Endothelial cell of umbilical vein (primary cell): ENCODE measurements around the gene FBXL22. TPM values are rescaled to one million over a fixed set of nuclear protein-coding genes. Genes with fewer than 3 reads are reported as not detected.

Experiments
- BruUV-seq: library from RNA; stranded (reverse); fragments of 400-500 nt; replicated peaks from 2 replicates; lab custom pipeline; 2021; lab: Mats Ljungman, UMichigan
- CTCF ChIA-PET: fragments of 300-600, 350-600 bp; sonication (Branson Sonifier 250); formaldehyde crosslinking; loops from one replicate; lab custom pipeline; 2021; ENCODE audit warnings: antibody characterized with exemption, inconsistent platforms; lab: Charles Lee
- POLR2A ChIA-PET: fragments of 300-600, 350-600 bp; sonication (Branson Sonifier 250); formaldehyde crosslinking; loops from one replicate; lab custom pipeline; 2021; ENCODE audit warnings: antibody characterized with exemption, inconsistent platforms; lab: Charles Lee
- DNase-seq: peaks from one replicate; pipeline ENCODE4 v3.0.0-alpha.2; 2011; ENCODE audit warnings: low read depth, low spot score
- FAIRE-seq: peaks from 2 replicates; lab custom pipeline; 2011; peaks lifted over from hg19 to GRCh38; lab: Jason Lieb, UNC
- H2AFZ ChIP-seq: 2 replicates; pipeline ENCODE4 v1.6.0; 2012; ENCODE audit warnings: low read depth, low read length, control low read depth, inconsistent platforms
- H3K27ac ChIP-seq: 2 replicates; pipeline ENCODE4 v1.5.1; 2011; ENCODE audit warnings: low read depth, mild to moderate bottlenecking, control low read depth, low read length, moderate library complexity; ENCODE audit not compliant: insufficient read depth
- H3K27me3 ChIP-seq, 2 experiments: 2 replicates each; pipeline versions ENCODE4 v1.6.0 to v1.6.1; 2011; ENCODE audit warnings: low read length in 2 of 2, mixed read lengths in 1 of 2; ENCODE audit not compliant: control insufficient read depth in 2 of 2, insufficient read depth in 2 of 2
- H3K36me3 ChIP-seq, 2 experiments: 2 replicates in 1 of 2; 3 replicates in 1 of 2; pipeline ENCODE4 v1.5.1; 2011; ENCODE audit warnings: low read length in 2 of 2, mild to moderate bottlenecking in 1 of 2, moderate library complexity in 1 of 2; ENCODE audit not compliant: control insufficient read depth in 2 of 2, insufficient read depth in 2 of 2; ENCODE audit errors: extremely low read depth in 1 of 2
- H3K4me1 ChIP-seq: 3 replicates; pipeline ENCODE4 v1.5.1; 2011; ENCODE audit warnings: mild to moderate bottlenecking, low read length; ENCODE audit not compliant: control insufficient read depth, insufficient read depth; ENCODE audit errors: extremely low read depth
- H3K4me2 ChIP-seq: 2 replicates; pipeline ENCODE4 v1.6.1; 2011; ENCODE audit warnings: low read length, control low read depth, mixed read lengths; ENCODE audit not compliant: insufficient read depth
- H3K4me3 ChIP-seq, 3 experiments: fragments of 200-600 bp in 1 of 3; sonication (generic), shearing (Covaris generic) in 1 of 3; replicated peaks in 1 of 3; 2 replicates each; pipeline ENCODE4 v1.5.1; 2011 to 2016; ENCODE audit warnings: control low read depth in 3 of 3, low read length in 3 of 3, mild to moderate bottlenecking in 2 of 3, inconsistent platforms in 1 of 3, low read depth in 1 of 3, moderate library complexity in 1 of 3; ENCODE audit not compliant: insufficient read depth in 1 of 3
- H3K79me2 ChIP-seq: 2 replicates; pipeline ENCODE4 v1.6.0; 2012; ENCODE audit warnings: low read length, inconsistent platforms; ENCODE audit not compliant: control insufficient read depth, insufficient read depth
- H3K9ac ChIP-seq: replicated peaks from 2 replicates; pipeline ENCODE3; 2011; ENCODE audit warnings: low read length, control low read depth; ENCODE audit not compliant: insufficient read depth; ENCODE audit errors: extremely low read depth
- H3K9me1 ChIP-seq: replicated peaks from 3 replicates; pipeline ENCODE4 v1.6.0; 2011; ENCODE audit warnings: mild to moderate bottlenecking, low read length; ENCODE audit not compliant: control insufficient read depth, insufficient read depth; ENCODE audit errors: extremely low read depth
- H3K9me3 ChIP-seq: replicated peaks from 2 replicates; pipeline ENCODE4 v1.5.1; 2012; ENCODE audit warnings: low read length, inconsistent platforms; ENCODE audit not compliant: control insufficient read depth, insufficient read depth
- H4K20me1 ChIP-seq: replicated peaks from 2 replicates; pipeline ENCODE3; 2011; ENCODE audit warnings: mild to moderate bottlenecking, low read length; ENCODE audit not compliant: control insufficient read depth, insufficient read depth; ENCODE audit errors: extremely low read depth
- EZH2 ChIP-seq: IDR thresholded peaks from 2 replicates; pipeline ENCODE4 v1.6.1; 2012; ENCODE audit warnings: borderline replicate concordance, low read depth, mild to moderate bottlenecking, moderate library complexity, low read length, inconsistent platforms; ENCODE audit not compliant: severe bottlenecking
- FOS ChIP-seq: IDR thresholded peaks from 2 replicates; pipeline ENCODE4 v1.6.1; 2011; ENCODE audit warnings: mild to moderate bottlenecking, low read length, moderate library complexity, borderline replicate concordance; ENCODE audit not compliant: insufficient read depth
- GATA2 ChIP-seq: IDR thresholded peaks from 2 replicates; pipeline ENCODE4 v1.7.0; 2011; ENCODE audit warnings: low read depth, mild to moderate bottlenecking, moderate library complexity, mixed read lengths, low read length; ENCODE audit not compliant: insufficient read length, insufficient read depth
- JUN ChIP-seq: IDR thresholded peaks from 2 replicates; pipeline ENCODE4 v1.6.1; 2011; ENCODE audit warnings: borderline replicate concordance, low read depth; ENCODE audit not compliant: insufficient read length, insufficient read depth
- POLR2AphosphoS5 ChIP-seq: IDR thresholded peaks from 2 replicates; pipeline ENCODE4 v1.6.1; 2012; ENCODE audit warnings: low read depth, mild to moderate bottlenecking, control low read depth, low read length, moderate library complexity; ENCODE audit not compliant: insufficient read depth
- dilution Hi-C: fragments of 300-500 bp; cut with MboI; formaldehyde crosslinking; loops from one replicate; pipeline ENCODE4 v1.15.0; 2019; ENCODE audit warnings: low sequenced_read_pairs; ENCODE audit not compliant: extremely low pct_ligation_motif_present
- intact Hi-C: fragments of 100-400 bp; cut with micrococcal nuclease; formaldehyde crosslinking; loops from one replicate; pipeline ENCODE4 v1.10.0; 2022
- polyA plus RNA-seq, 4 experiments: library from polyadenylated mRNA; depleted of rRNA in 3 of 4; stranded (reverse) in 3 of 4; unstranded in 1 of 4; fragments of >200 nt; gene quantifications; 2 replicates each; pipeline versions ENCODE4 v1.2.1 to v1.2.3, GENCODE V29; 2011 to 2012; ENCODE audit warnings: missing spikeins in 1 of 4
- total RNA-seq: library from RNA; stranded (reverse); gene quantifications from 2 replicates; pipeline ENCODE4 v1.2.3, GENCODE V29; 2021
- TF ChIP-seq, protein P1 (sequence below), 2 donors: IDR thresholded peaks; 1 replicate in 1 of 2; 2 replicates in 1 of 2; pipeline ENCODE4 v1.5.1; 2011; ENCODE audit warnings: low read length in 2 of 2, mild to moderate bottlenecking in 2 of 2, moderate library complexity in 2 of 2, control low read depth in 1 of 2, inconsistent platforms in 1 of 2, low read depth in 1 of 2; ENCODE audit not compliant: insufficient read depth in 1 of 2; ENCODE audit errors: extremely low read depth in 1 of 2
- TF ChIP-seq, protein P2 (sequence below): IDR thresholded peaks from 2 replicates; pipeline ENCODE4 v1.6.1; 2011; ENCODE audit not compliant: insufficient read depth, insufficient read length

The FBXL22 gene
- total and polyA plus RNA-seq, 2 donors (not counting 3 experiments of a cell fraction or from before 2014, with no cell fraction given) = 0.06 TPM; not detected in 1

DNA sequence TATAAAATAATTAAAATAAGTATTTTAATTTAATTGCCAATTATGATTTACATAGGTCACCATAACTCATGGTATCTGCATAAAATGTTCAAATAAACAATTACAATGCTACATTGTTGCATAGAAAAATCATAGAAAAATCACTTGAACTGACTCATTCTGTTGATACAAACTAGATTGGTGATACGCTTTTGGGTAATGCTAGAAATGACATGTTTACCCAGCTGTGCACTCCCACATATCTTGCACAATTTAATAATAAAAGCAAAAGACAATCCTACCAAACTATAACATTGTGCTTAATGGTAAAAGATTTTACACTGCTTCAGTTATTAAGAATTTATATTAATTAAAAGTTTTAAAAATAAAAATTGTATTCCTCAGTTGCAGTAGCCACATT is 45.8 kb upstream of the FBXL22 start:
- DNase-seq (peak; percentile 43), FAIRE-seq (no peak)
- H3K79me2 ChIP-seq = peaks cover 22% of the 10 kb centered on the region
- ChIA-PET POLR2A (no interaction called here), CTCF (interaction anchor here (0.7 to 2.7 kb wide), 7 partner anchors 11 to 85 kb away, joined by 3 to 12 read pairs (median 6); no protein-coding TSS in a partner anchor)
- H3K27ac ChIP-seq = no peak overlapping the region
- no peak overlapping the region for H3K9ac ChIP-seq
- no TSS peak for BruUV-seq
- peaks cover 15% of the 10 kb centered on the region for H3K4me1 ChIP-seq
- TF ChIP-seq POLR2AphosphoS5 (no peak), FOS (peak; percentile 13), EZH2 (no peak), GATA2 (no peak), JUN (no peak)
- TF ChIP-seq, protein P1, sequence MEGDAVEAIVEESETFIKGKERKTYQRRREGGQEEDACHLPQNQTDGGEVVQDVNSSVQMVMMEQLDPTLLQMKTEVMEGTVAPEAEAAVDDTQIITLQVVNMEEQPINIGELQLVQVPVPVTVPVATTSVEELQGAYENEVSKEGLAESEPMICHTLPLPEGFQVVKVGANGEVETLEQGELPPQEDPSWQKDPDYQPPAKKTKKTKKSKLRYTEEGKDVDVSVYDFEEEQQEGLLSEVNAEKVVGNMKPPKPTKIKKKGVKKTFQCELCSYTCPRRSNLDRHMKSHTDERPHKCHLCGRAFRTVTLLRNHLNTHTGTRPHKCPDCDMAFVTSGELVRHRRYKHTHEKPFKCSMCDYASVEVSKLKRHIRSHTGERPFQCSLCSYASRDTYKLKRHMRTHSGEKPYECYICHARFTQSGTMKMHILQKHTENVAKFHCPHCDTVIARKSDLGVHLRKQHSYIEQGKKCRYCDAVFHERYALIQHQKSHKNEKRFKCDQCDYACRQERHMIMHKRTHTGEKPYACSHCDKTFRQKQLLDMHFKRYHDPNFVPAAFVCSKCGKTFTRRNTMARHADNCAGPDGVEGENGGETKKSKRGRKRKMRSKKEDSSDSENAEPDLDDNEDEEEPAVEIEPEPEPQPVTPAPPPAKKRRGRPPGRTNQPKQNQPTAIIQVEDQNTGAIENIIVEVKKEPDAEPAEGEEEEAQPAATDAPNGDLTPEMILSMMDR (IDR thresholded peaks at IDR 0.05; ENCODE audit: extremely low read depth in 1 of 2, insufficient read depth in 1 of 2, low read depth in 1 of 2, low read length in 2 of 2) = no peak
- TF ChIP-seq, protein P2, sequence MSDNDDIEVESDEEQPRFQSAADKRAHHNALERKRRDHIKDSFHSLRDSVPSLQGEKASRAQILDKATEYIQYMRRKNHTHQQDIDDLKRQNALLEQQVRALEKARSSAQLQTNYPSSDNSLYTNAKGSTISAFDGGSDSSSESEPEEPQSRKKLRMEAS = no peak
- dilution Hi-C loops = no loop called here
- intact Hi-C loops = no loop called here
- no peaks in the 10 kb centered on the region for H3K9me3 ChIP-seq
- H3K4me3 ChIP-seq = no peak overlapping the region
- H2AFZ ChIP-seq = no peak overlapping the region
- H3K27me3 ChIP-seq = no peaks in the 10 kb centered on the region
- no peaks in the 10 kb centered on the region for H3K9me1 ChIP-seq
- no peak overlapping the region for H3K4me2 ChIP-seq
- H3K36me3 ChIP-seq = peaks cover 0 to 3% of the 10 kb centered on the region in 2 experiments
- H4K20me1 ChIP-seq = no peaks in the 10 kb centered on the region
